Measurements from ENCODE around the gene WFDC12.
A peak's percentile ranks its signal among the peaks of the same experiment; 100 is the strongest.

Gene WFDC12

DNA sequence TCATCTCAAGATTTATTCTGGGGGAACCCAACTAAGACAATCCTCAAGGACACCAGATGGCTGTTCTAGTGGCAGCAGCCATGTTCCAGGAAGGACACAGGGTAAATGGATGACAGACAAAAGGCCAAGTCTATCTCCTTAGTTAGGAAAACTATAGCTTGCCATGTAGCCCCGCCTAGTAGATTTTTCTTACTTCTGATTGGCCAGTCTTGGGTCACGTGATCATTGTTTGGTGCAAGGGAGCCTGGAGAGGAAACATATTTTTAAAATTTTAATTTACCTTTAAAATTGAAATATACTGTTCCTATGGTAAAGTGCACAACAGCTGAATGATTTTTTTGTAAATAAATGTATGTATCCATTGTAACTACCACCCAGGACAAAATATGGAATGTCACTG, 18.9 kb downstream of the WFDC12 start:
- no peak for TF ChIP-seq POLR2A (IDR thresholded peaks at IDR 0.05; ENCODE audit: extremely low read depth, insufficient read length)
- TF ChIP-seq, protein P1, sequence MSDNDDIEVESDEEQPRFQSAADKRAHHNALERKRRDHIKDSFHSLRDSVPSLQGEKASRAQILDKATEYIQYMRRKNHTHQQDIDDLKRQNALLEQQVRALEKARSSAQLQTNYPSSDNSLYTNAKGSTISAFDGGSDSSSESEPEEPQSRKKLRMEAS (IDR thresholded peaks at IDR 0.05; ENCODE audit: low read depth, low read length), result no peak
- no peak for TF ChIP-seq MYC (IDR thresholded peaks at IDR 0.05; ENCODE audit: low read depth, low read length)
- TF ChIP-seq, protein P2, sequence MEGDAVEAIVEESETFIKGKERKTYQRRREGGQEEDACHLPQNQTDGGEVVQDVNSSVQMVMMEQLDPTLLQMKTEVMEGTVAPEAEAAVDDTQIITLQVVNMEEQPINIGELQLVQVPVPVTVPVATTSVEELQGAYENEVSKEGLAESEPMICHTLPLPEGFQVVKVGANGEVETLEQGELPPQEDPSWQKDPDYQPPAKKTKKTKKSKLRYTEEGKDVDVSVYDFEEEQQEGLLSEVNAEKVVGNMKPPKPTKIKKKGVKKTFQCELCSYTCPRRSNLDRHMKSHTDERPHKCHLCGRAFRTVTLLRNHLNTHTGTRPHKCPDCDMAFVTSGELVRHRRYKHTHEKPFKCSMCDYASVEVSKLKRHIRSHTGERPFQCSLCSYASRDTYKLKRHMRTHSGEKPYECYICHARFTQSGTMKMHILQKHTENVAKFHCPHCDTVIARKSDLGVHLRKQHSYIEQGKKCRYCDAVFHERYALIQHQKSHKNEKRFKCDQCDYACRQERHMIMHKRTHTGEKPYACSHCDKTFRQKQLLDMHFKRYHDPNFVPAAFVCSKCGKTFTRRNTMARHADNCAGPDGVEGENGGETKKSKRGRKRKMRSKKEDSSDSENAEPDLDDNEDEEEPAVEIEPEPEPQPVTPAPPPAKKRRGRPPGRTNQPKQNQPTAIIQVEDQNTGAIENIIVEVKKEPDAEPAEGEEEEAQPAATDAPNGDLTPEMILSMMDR (IDR thresholded peaks at IDR 0.05; ENCODE audit: low read depth, low read length), result no peak
- no peak for DNase-seq (ENCODE audit: low read depth)
- H3K4me3 ChIP-seq (ENCODE audit: low read depth, low read length), result no peak overlapping the region

DNA sequence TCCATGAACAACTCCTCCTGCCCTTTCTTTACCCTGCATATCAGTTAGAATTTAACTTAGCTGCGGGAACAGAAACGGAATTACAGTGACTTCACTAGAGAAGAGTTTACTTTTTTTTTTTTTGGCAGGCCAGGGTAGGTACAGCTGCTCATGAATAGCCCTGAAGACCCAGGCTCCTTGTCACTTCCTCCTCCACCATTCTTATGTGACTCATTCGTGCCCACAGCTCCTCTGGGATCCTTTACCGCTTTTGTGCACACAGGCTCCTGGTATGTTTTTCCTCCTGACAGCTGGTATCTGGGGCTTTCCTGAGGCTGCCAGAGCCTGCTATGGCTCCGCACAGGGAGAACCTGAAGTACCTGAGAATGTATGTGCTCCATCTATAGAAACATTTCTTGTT, 19.5 kb downstream of the WFDC12 start:
- no peak overlapping the region for H3K4me3 ChIP-seq (ENCODE audit: low read depth, low read length)
- TF ChIP-seq, protein P2 (IDR thresholded peaks at IDR 0.05; ENCODE audit: low read depth, low read length), result no peak
- no peak for TF ChIP-seq MYC (IDR thresholded peaks at IDR 0.05; ENCODE audit: low read depth, low read length)
- no peak for TF ChIP-seq POLR2A (IDR thresholded peaks at IDR 0.05; ENCODE audit: extremely low read depth, insufficient read length)
- TF ChIP-seq, protein P1 (IDR thresholded peaks at IDR 0.05; ENCODE audit: low read depth, low read length), result no peak
- peak; percentile 91 for DNase-seq (ENCODE audit: low read depth)

DNA sequence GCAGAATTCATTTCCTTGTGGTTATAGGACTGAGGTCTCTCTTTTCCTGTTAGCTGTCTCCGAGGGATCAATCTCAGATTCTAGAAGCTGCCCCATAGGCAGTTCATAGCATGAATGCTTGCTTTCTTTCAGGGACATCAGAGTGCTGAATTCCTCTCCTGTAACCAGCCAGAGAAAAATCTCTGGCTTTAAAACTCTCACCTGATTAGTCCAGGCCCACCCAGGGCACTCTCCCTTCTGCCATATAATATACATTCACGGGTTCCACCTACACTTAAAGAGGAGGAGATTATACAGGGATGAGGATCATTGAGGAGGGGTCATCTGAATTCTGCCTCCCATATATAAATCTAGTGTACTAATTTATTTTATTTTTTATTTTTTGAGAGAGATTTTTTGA, 21.2 kb downstream of the WFDC12 start:
- TF ChIP-seq MYC (IDR thresholded peaks at IDR 0.05; ENCODE audit: low read depth, low read length), result no peak
- TF ChIP-seq, protein P1 (IDR thresholded peaks at IDR 0.05; ENCODE audit: low read depth, low read length), result no peak
- no peak overlapping the region for H3K4me3 ChIP-seq (ENCODE audit: low read depth, low read length)
- no peak for DNase-seq (ENCODE audit: low read depth)

DNA sequence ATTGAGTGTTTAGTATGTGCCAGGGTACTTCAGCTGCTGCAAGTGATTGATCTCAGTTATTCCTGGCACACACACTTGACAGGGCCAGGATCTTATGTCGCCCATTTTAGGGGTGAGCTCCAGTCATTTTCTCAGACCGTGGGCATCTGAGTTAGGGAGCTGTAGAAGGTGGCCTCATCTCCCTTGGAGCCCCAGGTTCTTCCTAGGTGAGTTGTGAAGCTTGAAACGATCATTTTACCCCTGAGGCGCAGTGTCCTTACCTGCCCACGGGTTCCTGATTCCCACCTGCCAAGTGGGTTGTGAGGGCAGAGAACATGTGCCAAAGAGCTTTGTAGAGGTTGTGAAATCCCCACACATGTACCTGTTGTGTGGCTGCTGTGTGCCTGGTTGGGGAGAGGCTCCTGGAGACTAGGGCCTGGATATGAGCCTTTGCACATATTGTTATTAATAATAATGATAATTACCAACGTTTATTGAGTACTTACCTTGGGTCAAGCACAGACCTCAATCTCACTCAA, 22.9 kb downstream of the WFDC12 start:
- H3K4me3 ChIP-seq (ENCODE audit: low read depth, low read length), result no peak overlapping the region
- no peak for DNase-seq (ENCODE audit: low read depth)
- TF ChIP-seq, protein P1 (IDR thresholded peaks at IDR 0.05; ENCODE audit: low read depth, low read length), result no peak
- TF ChIP-seq MYC (IDR thresholded peaks at IDR 0.05; ENCODE audit: low read depth, low read length), result no peak

DNA sequence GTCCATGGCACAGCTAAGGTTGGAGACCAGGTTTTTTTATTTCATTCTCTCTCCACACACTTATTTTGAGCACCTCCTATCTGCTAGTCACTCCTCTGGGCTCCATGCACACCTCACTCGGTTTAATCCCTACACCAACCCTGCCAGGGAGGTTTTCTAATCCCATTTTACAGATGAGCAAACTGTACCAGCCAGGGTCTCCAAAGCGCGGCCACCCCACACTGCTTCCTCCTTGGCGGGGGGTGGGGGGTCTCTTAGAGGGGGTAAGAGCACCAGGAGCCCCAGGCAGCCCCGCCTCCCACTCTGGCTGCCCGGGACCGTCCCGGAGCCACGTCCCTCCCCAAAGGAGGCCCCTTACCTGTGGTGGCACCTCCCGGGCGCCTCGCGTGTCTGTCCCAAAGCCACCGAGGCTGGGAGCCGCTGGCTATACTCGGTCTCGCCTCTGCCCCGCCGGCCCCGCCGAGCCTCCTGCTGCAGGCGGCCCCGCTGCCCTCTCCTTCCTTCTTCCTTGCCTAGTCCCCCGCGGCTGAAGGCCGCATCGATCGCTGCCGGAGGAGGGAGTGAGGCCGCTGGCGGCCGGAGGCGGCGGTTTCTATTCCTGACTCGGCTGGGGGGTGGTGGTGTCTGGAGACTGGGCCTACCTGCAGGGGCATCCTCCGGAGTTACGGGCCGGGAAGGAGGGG, 23.6 kb downstream of the WFDC12 start, which contains the start of gene KCNS1:
KCNS1 (minus strand) TSS at position 565 of the 683 bp plus-strand sequence. CDS start 1,891 bp downstream, outside the sequence.
- peak; percentile 76 for DNase-seq (ENCODE audit: low read depth)
- TF ChIP-seq POLR2A (IDR thresholded peaks at IDR 0.05; ENCODE audit: extremely low read depth, insufficient read length) (no peak), MYC (IDR thresholded peaks at IDR 0.05; ENCODE audit: low read depth, low read length) (no peak)
- TF ChIP-seq, protein P2 (IDR thresholded peaks at IDR 0.05; ENCODE audit: low read depth, low read length), result no peak
- TF ChIP-seq, protein P1 (IDR thresholded peaks at IDR 0.05; ENCODE audit: low read depth, low read length), result no peak
- no peak within 1 kb of the TSS for H3K4me3 ChIP-seq (ENCODE audit: low read depth, low read length)

DNA sequence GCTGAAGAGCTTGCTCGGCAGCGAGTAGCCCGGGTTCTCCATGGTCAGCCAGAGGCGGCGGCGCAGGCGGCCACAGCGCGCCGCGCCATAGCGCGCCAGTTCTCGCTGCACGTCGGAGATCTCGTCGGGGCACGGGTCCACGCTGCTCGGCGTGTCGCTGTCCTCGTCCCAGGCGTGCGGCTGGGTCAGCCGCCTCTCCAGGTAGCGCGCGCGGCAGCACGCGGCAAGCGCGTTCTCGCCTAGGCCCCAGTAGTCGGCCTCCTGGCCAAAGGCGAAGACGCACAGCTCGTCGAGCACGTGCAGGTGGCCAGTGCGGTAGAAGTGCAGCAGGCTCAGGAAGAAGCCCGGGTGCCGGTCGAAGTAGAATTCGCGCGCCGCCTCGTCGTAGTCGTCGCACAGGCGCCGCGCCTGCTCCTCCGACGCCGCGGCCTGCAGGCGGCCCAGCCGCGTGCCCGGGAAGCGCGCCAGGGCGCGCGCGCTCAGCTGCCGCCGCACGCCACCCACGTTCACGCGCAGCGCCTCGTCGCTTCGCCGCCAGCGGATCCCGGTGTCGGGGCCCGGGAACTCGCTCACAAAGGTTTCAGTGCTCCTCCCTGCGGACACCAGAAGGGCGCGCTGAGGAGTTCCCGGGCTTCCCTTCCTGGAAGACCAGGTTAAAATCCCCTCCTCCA, 26.0 kb downstream of the WFDC12 start:
- no peak overlapping the region for H3K4me3 ChIP-seq (ENCODE audit: low read depth, low read length)
- no peak for TF ChIP-seq MYC (IDR thresholded peaks at IDR 0.05; ENCODE audit: low read depth, low read length)
- TF ChIP-seq, protein P2 (IDR thresholded peaks at IDR 0.05; ENCODE audit: low read depth, low read length), result peak; percentile 6
- no peak for DNase-seq (ENCODE audit: low read depth)
